Left lung (tissue), 10 donors: ENCODE data around the gene LTBP1. TPM values are rescaled to one million over a fixed set of nuclear protein-coding genes. Genes with fewer than 3 reads are reported as not detected.

Source experiments
- ATAC-seq: fragments of 200-7000 bp; cut with Tn5 transposase; one replicate; pipeline ENCODE4 v1.9.1; 2020; ENCODE audit warnings: moderate library complexity
- DNase-seq, 4 donors: peaks; one replicate each; pipeline ENCODE4 v3.0.0-alpha.2; 2013 to 2020
- H3K27ac ChIP-seq, 2 donors: fragments of 200-600 bp; sonication (generic) in 1 of 2; one replicate each; pipeline versions ENCODE4 v1.5.0 to v1.8.0; 2020 to 2021
- H3K27me3 ChIP-seq, 2 donors: fragments of 200-600 bp; sonication (generic) in 1 of 2; one replicate each; pipeline versions ENCODE4 v1.5.0 to v1.8.0; 2020 to 2021
- H3K36me3 ChIP-seq, 2 donors: fragments of 200-600 bp; sonication (generic) in 1 of 2; one replicate each; pipeline versions ENCODE4 v1.5.0 to v1.8.0; 2020 to 2021
- H3K4me1 ChIP-seq, 2 donors: fragments of 200-600 bp; one replicate each; pipeline ENCODE4 v1.8.0; 2021
- H3K4me3 ChIP-seq, 2 donors: fragments of 200-600 bp; sonication (generic) in 1 of 2; one replicate each; pipeline versions ENCODE4 v1.5.0 to v1.8.0; 2020 to 2021; ENCODE audit warnings: mild to moderate bottlenecking in 1 of 2
- H3K9me3 ChIP-seq, 2 donors: fragments of 200-600 bp; sonication (generic) in 1 of 2; one replicate each; pipeline versions ENCODE4 v1.5.0 to v1.8.0; 2020 to 2021
- intact Hi-C, 2 donors: fragments of 100-400 bp; cut with DNase I; formaldehyde crosslinking; loops; one replicate each; pipeline versions ENCODE4 v1.11.2 to v1.14.2; 2022
- polyA plus RNA-seq, 6 donors: library from polyadenylated mRNA; unstranded; fragments of 120-200 nt; gene quantifications; one replicate each; pipeline ENCODE4 v1.2.1, GENCODE V29; 2013; ENCODE audit not compliant: insufficient read length in 6 of 6
- total RNA-seq, 2 donors: library from RNA; stranded (reverse); fragmentation: NEBNext Ultra II Directional; extraction: Animal tissue kit (Norgen Biotek cat#: 25700); gene quantifications; one replicate each; pipeline ENCODE4 v1.2.1, GENCODE V29; 2021
- TF ChIP-seq, protein P1 (sequence below), 2 donors: fragments of 200-600 bp; sonication (generic) in 1 of 2; IDR thresholded peaks; one replicate each; pipeline versions ENCODE4 v1.5.0 to v1.8.0; 2021; ENCODE audit warnings: antibody characterized with exemption in 2 of 2
- donor health status: DM: no; HTN: yes; CAD: no.
- donor health status: DM: no; HTN: no; CAD: no.

Gene LTBP1
- total and polyA plus RNA-seq, 8 donors = 35.4 to 81.2 (median 50.9) TPM

DNA sequence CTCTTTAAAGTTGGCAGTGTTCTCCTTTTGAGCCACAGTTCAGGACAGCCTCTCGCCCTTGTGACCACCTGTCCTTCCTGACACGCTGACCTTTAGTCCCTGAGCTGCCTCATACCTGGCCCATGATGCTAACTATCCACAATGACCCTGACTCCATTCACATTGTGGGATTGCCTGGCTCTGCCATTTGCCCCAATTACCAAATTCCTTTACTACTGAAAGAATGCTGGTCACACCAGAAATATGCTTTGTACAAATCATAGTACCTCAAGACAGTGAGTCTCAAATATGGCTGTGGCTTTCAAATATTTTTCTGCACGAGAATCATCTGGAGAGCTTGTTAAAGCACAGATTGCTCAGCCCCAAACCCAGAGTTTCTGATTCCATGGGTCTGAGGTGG, 54.2 kb downstream of the LTBP1 start:
- peaks cover 0 to 4% of the 10 kb centered on the region in 2 donors for H3K9me3 ChIP-seq
- H3K36me3 ChIP-seq = no peaks in the 10 kb centered on the region
- H3K4me3 ChIP-seq = no peak overlapping the region
- no peak overlapping the region for H3K27ac ChIP-seq
- no peaks in the 10 kb centered on the region for H3K4me1 ChIP-seq
- H3K27me3 ChIP-seq = no peaks in the 10 kb centered on the region
- ATAC-seq (no peak), DNase-seq (no peak)
- TF ChIP-seq, protein P1, sequence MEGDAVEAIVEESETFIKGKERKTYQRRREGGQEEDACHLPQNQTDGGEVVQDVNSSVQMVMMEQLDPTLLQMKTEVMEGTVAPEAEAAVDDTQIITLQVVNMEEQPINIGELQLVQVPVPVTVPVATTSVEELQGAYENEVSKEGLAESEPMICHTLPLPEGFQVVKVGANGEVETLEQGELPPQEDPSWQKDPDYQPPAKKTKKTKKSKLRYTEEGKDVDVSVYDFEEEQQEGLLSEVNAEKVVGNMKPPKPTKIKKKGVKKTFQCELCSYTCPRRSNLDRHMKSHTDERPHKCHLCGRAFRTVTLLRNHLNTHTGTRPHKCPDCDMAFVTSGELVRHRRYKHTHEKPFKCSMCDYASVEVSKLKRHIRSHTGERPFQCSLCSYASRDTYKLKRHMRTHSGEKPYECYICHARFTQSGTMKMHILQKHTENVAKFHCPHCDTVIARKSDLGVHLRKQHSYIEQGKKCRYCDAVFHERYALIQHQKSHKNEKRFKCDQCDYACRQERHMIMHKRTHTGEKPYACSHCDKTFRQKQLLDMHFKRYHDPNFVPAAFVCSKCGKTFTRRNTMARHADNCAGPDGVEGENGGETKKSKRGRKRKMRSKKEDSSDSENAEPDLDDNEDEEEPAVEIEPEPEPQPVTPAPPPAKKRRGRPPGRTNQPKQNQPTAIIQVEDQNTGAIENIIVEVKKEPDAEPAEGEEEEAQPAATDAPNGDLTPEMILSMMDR (IDR thresholded peaks at IDR 0.05) = no peak
- intact Hi-C loops = no loop called here

DNA sequence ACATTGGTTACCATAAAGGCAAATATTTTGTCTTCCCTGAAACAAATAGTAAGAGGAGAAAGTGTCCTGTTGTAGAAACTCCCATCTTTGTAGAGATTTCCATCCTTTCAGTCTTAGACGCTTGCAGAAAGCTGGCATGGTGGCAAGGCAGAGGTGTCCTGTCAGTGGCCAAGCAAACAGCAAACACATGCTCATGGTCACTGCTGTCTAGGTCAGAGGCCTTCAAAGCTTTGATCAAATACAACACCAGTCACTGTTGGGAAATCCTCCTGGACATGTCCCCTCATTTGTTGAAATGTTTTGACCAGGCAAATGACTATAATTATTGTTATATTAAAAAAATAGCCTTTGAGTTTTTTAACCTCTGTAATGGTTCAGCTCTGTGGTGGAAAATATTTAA, 55.1 kb downstream of the LTBP1 start:
- Histone ChIP-seq H3K27me3 (no peaks in the 10 kb centered on the region), H3K4me3 (no peak overlapping the region), H3K27ac (no peak overlapping the region), H3K36me3 (no peaks in the 10 kb centered on the region), H3K4me1 (no peaks in the 10 kb centered on the region), H3K9me3 (no peaks in the 10 kb centered on the region)
- DNase-seq (no peak), ATAC-seq (no peak)
- intact Hi-C loops = no loop called here
- TF ChIP-seq, protein P1 (IDR thresholded peaks at IDR 0.05) = no peak

DNA sequence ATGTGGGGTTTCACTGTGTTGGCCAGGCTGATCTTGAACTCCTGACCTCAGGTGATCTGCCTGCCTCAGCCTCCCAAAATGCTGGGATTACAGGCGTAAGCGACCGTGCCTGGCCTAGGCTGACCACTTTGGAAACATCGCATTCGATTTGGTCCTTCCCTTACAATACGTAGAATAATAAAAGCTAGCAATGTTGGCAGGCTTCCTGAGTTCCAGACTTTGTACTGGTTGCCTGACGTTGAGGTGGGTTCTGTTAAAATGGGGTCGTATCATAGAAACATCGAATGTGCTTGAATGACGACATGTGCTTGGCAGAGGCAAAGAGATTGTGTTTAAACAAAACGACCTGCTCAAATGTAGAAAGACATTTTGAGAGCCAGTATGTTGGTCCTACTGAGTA, 56.1 kb downstream of the LTBP1 start:
- H3K9me3 ChIP-seq = no peaks in the 10 kb centered on the region

DNA sequence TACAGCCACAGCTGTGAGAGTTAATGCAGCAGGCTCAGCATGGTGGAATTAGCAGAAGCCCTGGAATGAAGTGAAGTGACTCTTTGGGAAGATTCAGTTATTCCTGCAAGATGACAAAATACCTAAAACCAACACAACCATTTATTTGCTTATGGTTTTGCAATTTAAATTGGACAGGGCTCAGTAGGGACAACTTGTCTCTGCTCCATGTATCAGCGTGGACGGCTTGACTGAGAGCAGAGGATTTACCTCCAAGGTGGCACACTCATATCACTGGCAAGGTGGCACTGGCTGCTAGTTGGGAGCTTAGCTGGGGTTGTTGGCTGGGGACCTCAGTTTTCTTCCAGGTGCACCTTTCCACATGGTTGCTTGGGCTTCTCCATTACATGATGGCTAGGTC, 58.3 kb downstream of the LTBP1 start:
- TF ChIP-seq, protein P1 (IDR thresholded peaks at IDR 0.05) = no peak
- Histone ChIP-seq H3K4me3 (no peak overlapping the region), H3K27ac (no peak overlapping the region), H3K36me3 (no peaks in the 10 kb centered on the region), H3K27me3 (no peaks in the 10 kb centered on the region), H3K9me3 (no peaks in the 10 kb centered on the region), H3K4me1 (no peaks in the 10 kb centered on the region)
- ATAC-seq (no peak), DNase-seq (no peak)
- intact Hi-C loops = no loop called here

More for the DNA sequence above, 56.1 kb downstream of the LTBP1 start:
- H3K4me1 ChIP-seq = no peaks in the 10 kb centered on the region
- TF ChIP-seq, protein P1 (IDR thresholded peaks at IDR 0.05) = no peak
- H3K36me3 ChIP-seq = no peaks in the 10 kb centered on the region
- DNase-seq (no peak), ATAC-seq (no peak)
- no peak overlapping the region for H3K4me3 ChIP-seq
- no peaks in the 10 kb centered on the region for H3K27me3 ChIP-seq
- intact Hi-C loops = no loop called here
- H3K27ac ChIP-seq = no peak overlapping the region

DNA sequence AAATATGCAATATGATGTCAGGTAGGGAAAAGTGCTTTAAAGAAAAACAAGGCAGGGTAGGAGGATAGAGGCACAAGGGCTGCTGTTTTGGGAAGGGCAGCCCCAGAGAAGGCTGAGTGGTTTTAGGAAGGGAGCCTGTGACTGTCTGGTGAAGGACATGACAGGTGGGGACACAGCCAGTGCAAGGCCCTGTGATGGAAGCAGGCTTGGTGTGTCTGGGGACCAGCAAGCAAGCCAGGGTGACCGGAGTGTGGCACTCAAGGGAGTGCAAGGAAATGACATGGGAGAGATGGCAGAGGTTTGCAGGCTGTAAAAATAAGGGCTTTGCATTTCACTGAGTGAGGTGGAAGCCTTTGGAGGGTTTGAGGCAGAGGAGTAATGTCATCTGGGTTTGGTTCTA, 62.0 kb downstream of the LTBP1 start:
- H3K4me1 ChIP-seq = no peaks in the 10 kb centered on the region
- H3K36me3 ChIP-seq = no peaks in the 10 kb centered on the region
- intact Hi-C loops = no loop called here
- no peaks in the 10 kb centered on the region for H3K9me3 ChIP-seq
- no peak overlapping the region for H3K4me3 ChIP-seq
- TF ChIP-seq, protein P1 (IDR thresholded peaks at IDR 0.05) = no peak
- DNase-seq (no peak), ATAC-seq (no peak)
- H3K27me3 ChIP-seq = no peaks in the 10 kb centered on the region
- H3K27ac ChIP-seq = no peak overlapping the region
